Fibroblast of lung (primary cell): ENCODE data around the gene MRPL9. TPM values are rescaled to one million over a fixed set of nuclear protein-coding genes. Genes with fewer than 3 reads are reported as not detected.
"Not testable (repeated sequence)": the region's sequence is repeated elsewhere in the genome, so short reads cannot be mapped to it uniquely, and the experiment has no call there.

Source experiments
- DNase-seq, 2 donors: peaks; one replicate each; pipeline versions ENCODE4 v3.0.0 to v3.0.0-alpha.2; 2010; ENCODE audit warnings: low read depth in 2 of 2
- H2AFZ ChIP-seq: 2 replicates; pipeline ENCODE4 v1.5.1; 2012; ENCODE audit warnings: low read length, control low read depth, inconsistent platforms
- H3K27ac ChIP-seq: 2 replicates; pipeline ENCODE4 v1.5.1; 2011; ENCODE audit warnings: low read length, control low read depth; ENCODE audit not compliant: insufficient read depth
- H3K27me3 ChIP-seq: 2 replicates; pipeline ENCODE4 v1.5.1; 2011; ENCODE audit warnings: mild to moderate bottlenecking, low read length; ENCODE audit not compliant: control insufficient read depth, insufficient read depth
- H3K36me3 ChIP-seq: 2 replicates; pipeline ENCODE4 v1.5.1; 2011; ENCODE audit warnings: low read length; ENCODE audit not compliant: control insufficient read depth, insufficient read depth
- H3K4me1 ChIP-seq: 2 replicates; pipeline ENCODE4 v1.5.1; 2011; ENCODE audit warnings: low read length; ENCODE audit not compliant: control insufficient read depth, insufficient read depth; ENCODE audit errors: extremely low read depth
- H3K4me2 ChIP-seq: 2 replicates; pipeline ENCODE4 v1.5.1; 2011; ENCODE audit warnings: low read length, control low read depth; ENCODE audit not compliant: insufficient read depth; ENCODE audit errors: extremely low read depth
- H3K4me3 ChIP-seq, 4 experiments: fragments of 200-600 bp in 1 of 4; sonication (generic) in 1 of 4; replicated peaks in 1 of 4; 2 replicates each; pipeline ENCODE4 v1.5.1; 2011 to 2016; ENCODE audit warnings: low read length in 4 of 4, low read depth in 3 of 4, mild to moderate bottlenecking in 3 of 4, control low read depth in 2 of 4, inconsistent platforms in 1 of 4, mixed read lengths in 1 of 4; ENCODE audit not compliant: insufficient read depth in 1 of 4; ENCODE audit errors: control extremely low read depth in 1 of 4
- H3K79me2 ChIP-seq: 2 replicates; pipeline ENCODE4 v1.5.1; 2012; ENCODE audit warnings: mild to moderate bottlenecking, low read length, inconsistent platforms; ENCODE audit not compliant: control insufficient read depth, insufficient read depth
- H3K9ac ChIP-seq: 2 replicates; pipeline ENCODE4 v1.5.1; 2011; ENCODE audit warnings: mild to moderate bottlenecking, low read length, control low read depth; ENCODE audit not compliant: insufficient read depth
- H3K9me3 ChIP-seq: 2 replicates; pipeline ENCODE4 v1.5.1; 2012; ENCODE audit warnings: low read depth, low read length; ENCODE audit not compliant: control insufficient read depth, insufficient read depth
- H4K20me1 ChIP-seq: 2 replicates; pipeline ENCODE4 v1.5.1; 2011; ENCODE audit warnings: low read length; ENCODE audit not compliant: control insufficient read depth, insufficient read depth; ENCODE audit errors: extremely low read depth
- CTCF ChIP-seq, 2 donors: IDR thresholded peaks in 1 of 2; conservative IDR thresholded peaks in 1 of 2; 1 replicate in 1 of 2; 2 replicates in 1 of 2; pipeline ENCODE4 v1.5.1; 2011 to 2012; ENCODE audit warnings: low read length in 2 of 2, control low read depth in 1 of 2, inconsistent platforms in 1 of 2, low read depth in 1 of 2, mild to moderate bottlenecking in 1 of 2
- EZH2 ChIP-seq: IDR thresholded peaks from 2 replicates; pipeline ENCODE4 v1.5.1; 2012; ENCODE audit warnings: low read length, control low read depth, mild to moderate bottlenecking; ENCODE audit errors: missing control alignments
- polyA plus RNA-seq, 2 donors: library from polyadenylated mRNA; depleted of rRNA in 1 of 2; stranded (reverse) in 1 of 2; unstranded in 1 of 2; fragments of >200 nt; gene quantifications; 2 replicates each; pipeline ENCODE4 v1.2.1, GENCODE V29; 2011 to 2012; ENCODE audit warnings: missing spikeins in 1 of 2
- total RNA-seq: library from RNA; depleted of rRNA; stranded (reverse); fragments of >200 nt; gene quantifications from 2 replicates; pipeline ENCODE4 v1.2.1, GENCODE V29; 2014

Gene MRPL9
- total and polyA plus RNA-seq, 2 donors (not counting 1 experiment from before 2014, with no cell fraction given): 58.3 to 86.5 TPM

DNA sequence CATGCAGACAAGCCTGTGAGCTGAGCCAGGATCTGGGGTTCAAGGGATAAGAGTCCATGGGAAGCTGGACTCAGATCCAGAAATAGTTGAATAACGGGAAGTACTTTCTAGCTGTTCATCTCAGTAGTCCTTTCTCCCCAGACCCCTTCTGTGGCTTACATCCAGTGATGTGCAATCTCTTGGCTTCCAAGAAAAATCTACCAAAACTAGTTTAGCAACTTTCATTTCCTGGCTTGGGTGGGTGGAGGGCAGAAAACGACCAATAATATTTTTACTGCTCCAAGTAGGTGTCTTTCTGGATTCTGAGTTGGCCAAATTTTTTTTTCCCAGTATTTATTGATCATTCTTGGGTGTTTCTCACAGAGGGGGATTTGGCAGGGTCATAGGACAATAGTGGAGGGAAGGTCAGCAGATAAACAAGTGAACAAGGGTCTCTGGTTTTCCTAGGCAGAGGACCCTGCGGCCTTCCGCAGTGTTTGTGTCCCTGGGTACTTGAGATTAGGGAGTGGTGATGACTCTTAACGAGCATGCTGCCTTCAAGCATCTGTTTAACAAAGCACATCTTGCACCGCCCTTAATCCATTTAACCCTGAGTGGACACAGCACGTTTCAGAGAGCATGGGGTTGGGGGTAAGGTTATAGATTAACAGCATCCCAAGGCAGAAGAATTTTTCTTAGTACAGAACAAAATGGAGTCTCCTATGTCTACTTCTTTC is 5.2 kb upstream of the MRPL9 start:
- not testable (repeated sequence) for H3K27me3 ChIP-seq, H4K20me1 ChIP-seq, H3K27ac ChIP-seq, H3K4me3 ChIP-seq, DNase-seq, H3K4me1 ChIP-seq, H3K79me2 ChIP-seq, H3K9ac ChIP-seq, H3K4me2 ChIP-seq, H3K9me3 ChIP-seq, H2AFZ ChIP-seq, H3K36me3 ChIP-seq

GRCh38 chr1:151763990-151764389 is 694 bp upstream of the MRPL9 start:
- no peak for TF ChIP-seq CTCF (conservative IDR thresholded peaks at IDR 0.05 in 1 of 2, IDR thresholded peaks at IDR 0.05 in 1 of 2; ENCODE audit: low read depth in 1 of 2, low read length in 2 of 2)
- no peak for TF ChIP-seq EZH2
- Histone ChIP-seq H4K20me1 (no peaks in the 10 kb centered on the region), H3K4me3 (peak overlapping the region; percentile 80 to 96 (median 83)), H3K79me2 (no peaks in the 10 kb centered on the region), H3K36me3 (peaks cover 3% of the 10 kb centered on the region), H3K9me3 (no peaks in the 10 kb centered on the region), H3K9ac (peak overlapping the region; percentile 86), H3K4me2 (peak overlapping the region; percentile 99), H3K27ac (peak overlapping the region; percentile 86), H2AFZ (peak overlapping the region; percentile 93), H3K4me1 (no peaks in the 10 kb centered on the region), H3K27me3 (no peaks in the 10 kb centered on the region)
- DNase-seq: peak; percentile 1 to 9

GRCh38 chr1:151760597-151761385 is 2.5 kb downstream of the MRPL9 start:
- Histone ChIP-seq H3K27ac (no peak overlapping the region), H3K79me2 (no peaks in the 10 kb centered on the region), H4K20me1 (no peaks in the 10 kb centered on the region), H3K4me2 (no peak overlapping the region), H3K4me3 (no peak overlapping the region), H3K9me3 (no peaks in the 10 kb centered on the region), H3K27me3 (no peaks in the 10 kb centered on the region), H2AFZ (no peak overlapping the region), H3K4me1 (peaks cover 3% of the 10 kb centered on the region), H3K36me3 (peaks cover 4% of the 10 kb centered on the region), H3K9ac (no peak overlapping the region)
- DNase-seq: peak in 1 of 2 donors; percentile 41
- TF ChIP-seq CTCF (conservative IDR thresholded peaks at IDR 0.05 in 1 of 2, IDR thresholded peaks at IDR 0.05 in 1 of 2; ENCODE audit: low read depth in 1 of 2, low read length in 2 of 2) (no peak), EZH2 (no peak)
